ENCODE measurements around the gene NINJ2. TPM values are rescaled to one million over a fixed set of nuclear protein-coding genes. Genes with fewer than 3 reads are reported as not detected.

The NINJ2 gene
- total RNA-seq, 1 donor = 5.8 TPM

- no peak for DNase-seq (ENCODE audit: insufficient read length, low spot score, missing footprints)
These were observed 39.9 kb downstream of the NINJ2 start for GRCh38 chr12:623172-623864.

GRCh38 chr12:622416-622815, 40.8 kb downstream of the NINJ2 start:
- Histone ChIP-seq H3K4me2 (ENCODE audit: insufficient read depth, low read length) (no peak overlapping the region), H4K20me1 (ENCODE audit: insufficient read depth, low read length) (no peaks in the 10 kb centered on the region), H3K4me3 (ENCODE audit: insufficient read depth, low read length) (no peak overlapping the region), H3K27ac (ENCODE audit: low read depth, low read length) (no peak overlapping the region), H3K9me3 (ENCODE audit: low read depth, low read length) (no peaks in the 10 kb centered on the region), H3K27me3 (ENCODE audit: insufficient read depth, low read length) (no peaks in the 10 kb centered on the region), H3K36me3 (ENCODE audit: insufficient read depth, low read length) (no peaks in the 10 kb centered on the region), H3K79me2 (ENCODE audit: insufficient read depth, low read length) (no peaks in the 10 kb centered on the region), H3K4me1 (ENCODE audit: insufficient read depth, low read length) (no peaks in the 10 kb centered on the region), H2AFZ (ENCODE audit: low read length) (no peak overlapping the region)
- DNase-seq (ENCODE audit: insufficient read length, low spot score, missing footprints) = no peak
- TF ChIP-seq CTCF (IDR thresholded peaks at IDR 0.05; ENCODE audit: extremely low read depth, low read depth, low read length) = no peak

More at GRCh38 chr12:623172-623864, 39.9 kb downstream of the NINJ2 start:
- H3K4me2 ChIP-seq (ENCODE audit: insufficient read depth, low read length) = no peak overlapping the region
- H3K79me2 ChIP-seq (ENCODE audit: insufficient read depth, low read length) = no peaks in the 10 kb centered on the region
- H3K4me3 ChIP-seq (ENCODE audit: insufficient read depth, low read length) = no peak overlapping the region
- no peak for TF ChIP-seq CTCF (IDR thresholded peaks at IDR 0.05; ENCODE audit: extremely low read depth, low read depth, low read length)
- no peaks in the 10 kb centered on the region for H3K27me3 ChIP-seq (ENCODE audit: insufficient read depth, low read length)
- no peaks in the 10 kb centered on the region for H4K20me1 ChIP-seq (ENCODE audit: insufficient read depth, low read length)
- H3K36me3 ChIP-seq (ENCODE audit: insufficient read depth, low read length) = no peaks in the 10 kb centered on the region
- no peaks in the 10 kb centered on the region for H3K9me3 ChIP-seq (ENCODE audit: low read depth, low read length)
- H2AFZ ChIP-seq (ENCODE audit: low read length) = no peak overlapping the region
- no peak overlapping the region for H3K27ac ChIP-seq (ENCODE audit: low read depth, low read length)
- no peaks in the 10 kb centered on the region for H3K4me1 ChIP-seq (ENCODE audit: insufficient read depth, low read length)

- H3K79me2 ChIP-seq (ENCODE audit: insufficient read depth, low read length) = no peaks in the 10 kb centered on the region
- H2AFZ ChIP-seq (ENCODE audit: low read length) = no peak overlapping the region
- H3K4me3 ChIP-seq (ENCODE audit: insufficient read depth, low read length) = no peak overlapping the region
- no peaks in the 10 kb centered on the region for H3K27me3 ChIP-seq (ENCODE audit: insufficient read depth, low read length)
- no peaks in the 10 kb centered on the region for H3K4me1 ChIP-seq (ENCODE audit: insufficient read depth, low read length)
- no peaks in the 10 kb centered on the region for H4K20me1 ChIP-seq (ENCODE audit: insufficient read depth, low read length)
- H3K36me3 ChIP-seq (ENCODE audit: insufficient read depth, low read length) = no peaks in the 10 kb centered on the region
- no peak overlapping the region for H3K4me2 ChIP-seq (ENCODE audit: insufficient read depth, low read length)
- H3K27ac ChIP-seq (ENCODE audit: low read depth, low read length) = no peak overlapping the region
- no peak for TF ChIP-seq CTCF (IDR thresholded peaks at IDR 0.05; ENCODE audit: extremely low read depth, low read depth, low read length)
- no peak for DNase-seq (ENCODE audit: insufficient read length, low spot score, missing footprints)
- H3K9me3 ChIP-seq (ENCODE audit: low read depth, low read length) = no peaks in the 10 kb centered on the region
These were observed 43.9 kb downstream of the NINJ2 start for GRCh38 chr12:619346-619745.

GRCh38 chr12:618605-619004, 44.6 kb downstream of the NINJ2 start:
- no peak overlapping the region for H3K4me3 ChIP-seq (ENCODE audit: insufficient read depth, low read length)
- TF ChIP-seq CTCF (IDR thresholded peaks at IDR 0.05; ENCODE audit: extremely low read depth, low read depth, low read length) = no peak
- DNase-seq (ENCODE audit: insufficient read length, low spot score, missing footprints) = no peak
- H3K27ac ChIP-seq (ENCODE audit: low read depth, low read length) = no peak overlapping the region
- H3K4me2 ChIP-seq (ENCODE audit: insufficient read depth, low read length) = no peak overlapping the region
- no peak overlapping the region for H2AFZ ChIP-seq (ENCODE audit: low read length)
- H3K79me2 ChIP-seq (ENCODE audit: insufficient read depth, low read length) = no peaks in the 10 kb centered on the region
- H4K20me1 ChIP-seq (ENCODE audit: insufficient read depth, low read length) = no peaks in the 10 kb centered on the region
- H3K27me3 ChIP-seq (ENCODE audit: insufficient read depth, low read length) = no peaks in the 10 kb centered on the region
- no peaks in the 10 kb centered on the region for H3K9me3 ChIP-seq (ENCODE audit: low read depth, low read length)
- no peaks in the 10 kb centered on the region for H3K36me3 ChIP-seq (ENCODE audit: insufficient read depth, low read length)
- no peaks in the 10 kb centered on the region for H3K4me1 ChIP-seq (ENCODE audit: insufficient read depth, low read length)
